Neuron (in vitro differentiated cells): ENCODE results near the gene SLC35E3.
A peak's percentile ranks its signal among the peaks of the same experiment; 100 is the strongest.
"Not testable (repeated sequence)": the region's sequence is repeated elsewhere in the genome, so short reads cannot be mapped to it uniquely, and the experiment has no call there.

Source experiments
- H2AFZ ChIP-seq: one replicate; pipeline ENCODE4 v1.6.1; 2013; ENCODE audit warnings: low read depth, mild to moderate bottlenecking, inconsistent platforms, low read length, moderate library complexity
- H3K27me3 ChIP-seq: one replicate; pipeline ENCODE4 v1.6.1; 2013; ENCODE audit warnings: low read length; ENCODE audit not compliant: insufficient read depth
- H3K36me3 ChIP-seq: one replicate; pipeline ENCODE4 v1.6.1; 2013; ENCODE audit warnings: low read length; ENCODE audit not compliant: insufficient read depth
- H3K4me1 ChIP-seq: one replicate; pipeline ENCODE4 v1.6.1; 2013; ENCODE audit warnings: low read length; ENCODE audit not compliant: insufficient read depth
- H3K4me3 ChIP-seq: 2 replicates; pipeline ENCODE4 v1.5.1; 2013; ENCODE audit warnings: mild to moderate bottlenecking, low read length, moderate library complexity
- H3K9me3 ChIP-seq: one replicate; pipeline ENCODE4 v1.6.1; 2013; ENCODE audit warnings: low read length

The SLC35E3 gene

DNA sequence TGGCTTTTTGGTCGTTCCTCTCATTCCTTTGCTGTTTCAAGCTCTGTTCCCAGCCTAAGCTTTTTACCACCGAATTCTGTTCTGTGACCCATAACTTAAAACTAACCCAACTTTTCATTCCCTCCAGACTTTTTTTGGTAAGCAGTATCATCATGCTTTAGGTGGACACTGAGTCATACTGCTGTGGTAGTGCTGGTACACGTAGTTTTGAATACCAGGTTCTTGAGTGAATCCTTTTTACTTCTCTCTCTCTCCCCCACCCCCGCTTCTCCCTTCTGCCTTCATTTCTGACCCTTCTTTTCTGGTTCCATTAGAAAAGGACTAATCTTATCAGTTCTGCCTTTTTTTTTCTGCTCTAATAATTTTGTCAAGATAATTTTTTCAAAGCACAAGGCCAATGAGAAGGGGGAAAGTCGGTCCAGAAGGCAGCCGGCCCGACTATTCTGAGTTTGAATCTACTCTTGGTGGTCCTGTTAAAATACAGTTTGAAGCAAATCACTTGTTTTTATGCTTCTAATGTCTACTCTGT is 59.7 kb downstream of the SLC35E3 start:
- H3K4me3 ChIP-seq: no peak overlapping the region
- no peaks in the 10 kb centered on the region for H3K9me3 ChIP-seq
- no peak overlapping the region for H2AFZ ChIP-seq
- H3K27me3 ChIP-seq: no peaks in the 10 kb centered on the region
- peaks cover 9% of the 10 kb centered on the region for H3K36me3 ChIP-seq
- H3K4me1 ChIP-seq: no peaks in the 10 kb centered on the region

DNA sequence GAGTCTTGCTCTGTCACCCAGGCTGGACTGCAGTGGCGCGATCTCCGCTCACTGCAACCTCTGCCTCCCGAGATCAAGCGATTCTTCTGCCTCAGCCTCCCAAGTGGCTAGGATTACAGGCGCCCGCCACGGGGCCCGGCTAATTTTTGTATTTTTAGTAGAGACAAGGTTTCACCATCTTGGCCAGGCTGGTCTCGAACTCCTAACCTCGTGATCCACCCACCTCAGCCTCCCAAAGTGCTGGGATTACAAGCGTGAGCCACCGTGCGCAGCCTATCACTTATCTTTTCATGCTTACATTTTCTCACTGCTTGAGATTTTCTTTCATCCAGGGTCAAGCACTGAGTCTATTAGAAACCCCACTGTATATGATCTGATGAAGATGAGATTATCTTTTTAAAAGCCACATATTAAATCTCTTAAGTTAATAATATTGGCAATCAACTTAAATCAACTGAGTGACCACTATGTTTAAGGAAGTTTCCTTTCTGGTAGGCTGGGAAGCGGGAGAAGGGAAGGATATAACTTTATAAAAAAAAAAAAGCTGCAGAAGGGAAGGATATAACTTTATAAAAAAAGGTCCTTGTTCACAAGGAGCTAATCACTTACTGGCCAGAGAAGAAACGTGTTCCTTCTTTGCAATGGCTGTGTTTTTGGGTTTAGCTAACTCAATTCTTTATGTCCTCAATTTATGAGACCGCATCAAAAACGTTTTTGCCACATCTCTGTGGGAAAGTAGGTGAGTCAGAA is 60.7 kb downstream of the SLC35E3 start:
- peak overlapping the region; percentile 83 for H2AFZ ChIP-seq
- peaks cover 16% of the 10 kb centered on the region for H3K36me3 ChIP-seq
- peak overlapping the region; percentile 65 for H3K4me3 ChIP-seq
- H3K9me3 ChIP-seq: no peaks in the 10 kb centered on the region
- H3K4me1 ChIP-seq: peaks cover 1% of the 10 kb centered on the region
- H3K27me3 ChIP-seq: no peaks in the 10 kb centered on the region

DNA sequence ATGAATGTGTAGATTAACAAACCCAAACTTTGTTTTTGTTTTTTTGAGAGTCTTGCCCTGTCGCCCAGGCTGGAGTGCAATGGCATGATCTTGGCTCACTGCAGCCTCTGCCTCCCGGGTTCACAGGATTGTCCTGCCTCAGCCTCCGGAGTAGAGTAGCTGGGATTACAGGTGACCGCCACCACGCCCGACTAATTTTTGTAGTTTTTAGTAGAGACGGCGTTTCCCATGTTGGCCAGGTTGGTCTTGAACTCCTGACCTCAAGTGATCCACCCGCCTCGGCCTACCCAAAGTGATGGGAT is 61.2 kb downstream of the SLC35E3 start:
- not testable (repeated sequence) for H3K4me1 ChIP-seq, H3K27me3 ChIP-seq, H3K9me3 ChIP-seq
- Histone ChIP-seq H3K4me3 (peak overlapping the region; percentile 65), H2AFZ (peak overlapping the region; percentile 83), H3K36me3 (peaks cover 19% of the 10 kb centered on the region)

DNA sequence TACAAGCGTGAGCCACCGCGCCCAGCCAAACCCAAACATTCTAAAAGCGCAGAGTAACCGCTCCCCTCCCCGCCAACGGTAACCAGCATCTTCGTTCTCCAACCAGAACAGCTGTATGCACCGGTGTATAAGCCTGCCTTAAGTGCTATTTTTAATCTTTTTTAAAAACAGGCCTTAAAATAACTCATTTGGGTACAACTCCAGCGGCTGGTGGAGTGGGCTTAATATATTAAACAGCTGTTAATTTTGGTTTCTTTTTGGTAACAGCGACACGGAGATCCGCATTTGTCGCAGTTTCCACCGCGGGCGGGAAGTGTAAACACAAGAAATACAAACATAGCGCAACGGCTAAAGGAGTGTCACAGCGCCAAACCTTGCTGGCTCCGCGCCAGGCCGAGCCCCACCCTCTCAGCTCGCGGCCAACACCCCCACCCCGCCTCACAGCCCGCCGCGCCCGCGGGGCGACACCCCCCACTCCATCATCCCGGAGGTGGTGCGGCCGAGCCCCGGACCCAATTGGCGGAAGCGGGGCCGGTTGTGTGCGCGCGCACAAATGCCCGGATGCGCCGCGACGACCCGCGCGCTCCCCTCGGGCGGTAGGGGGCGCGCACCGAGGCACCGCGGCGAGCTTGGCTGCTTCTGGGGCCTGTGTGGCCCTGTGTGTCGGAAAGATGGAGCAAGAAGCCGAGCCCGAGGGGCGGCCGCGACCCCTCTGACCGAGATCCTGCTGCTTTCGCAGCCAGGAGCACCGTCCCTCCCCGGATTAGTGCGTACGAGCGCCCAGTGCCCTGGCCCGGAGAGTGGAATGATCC is 61.8 kb downstream of the SLC35E3 start, which contains the start of gene MDM2:
Gene MDM2, plus strand, starts transcription at position 602 of the 812 bp plus-strand sequence. CDS start 301 bp downstream, outside the sequence.
- no peaks in the 10 kb centered on the region for H3K9me3 ChIP-seq
- H3K4me1 ChIP-seq: peaks cover 6% of the 10 kb centered on the region
- H2AFZ ChIP-seq: peak within 1 kb of the TSS; percentile 83
- peak within 1 kb of the TSS; percentile 65 for H3K4me3 ChIP-seq
- H3K27me3 ChIP-seq: no peaks in the 10 kb centered on the region
- peaks cover 25% of the 10 kb centered on the region for H3K36me3 ChIP-seq

DNA sequence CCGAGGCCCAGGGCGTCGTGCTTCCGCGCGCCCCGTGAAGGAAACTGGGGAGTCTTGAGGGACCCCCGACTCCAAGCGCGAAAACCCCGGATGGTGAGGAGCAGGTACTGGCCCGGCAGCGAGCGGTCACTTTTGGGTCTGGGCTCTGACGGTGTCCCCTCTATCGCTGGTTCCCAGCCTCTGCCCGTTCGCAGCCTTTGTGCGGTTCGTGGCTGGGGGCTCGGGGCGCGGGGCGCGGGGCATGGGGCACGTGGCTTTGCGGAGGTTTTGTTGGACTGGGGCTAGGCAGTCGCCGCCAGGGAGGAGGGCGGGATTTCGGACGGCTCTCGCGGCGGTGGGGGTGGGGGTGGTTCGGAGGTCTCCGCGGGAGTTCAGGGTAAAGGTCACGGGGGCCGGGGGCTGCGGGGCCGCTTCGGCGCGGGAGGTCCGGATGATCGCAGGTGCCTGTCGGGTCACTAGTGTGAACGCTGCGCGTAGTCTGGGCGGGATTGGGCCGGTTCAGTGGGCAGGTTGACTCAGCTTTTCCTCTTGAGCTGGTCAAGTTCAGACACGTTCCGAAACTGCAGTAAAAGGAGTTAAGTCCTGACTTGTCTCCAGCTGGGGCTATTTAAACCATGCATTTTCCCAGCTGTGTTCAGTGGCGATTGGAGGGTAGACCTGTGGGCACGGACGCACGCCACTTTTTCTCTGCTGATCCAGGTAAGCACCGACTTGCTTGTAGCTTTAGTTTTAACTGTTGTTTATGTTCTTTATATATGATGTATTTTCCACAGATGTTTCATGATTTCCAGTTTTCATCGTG is 62.6 kb downstream of the SLC35E3 start:
- peak overlapping the region; percentile 65 for H3K4me3 ChIP-seq
- no peaks in the 10 kb centered on the region for H3K9me3 ChIP-seq
- H2AFZ ChIP-seq: peak overlapping the region; percentile 83
- peaks cover 33% of the 10 kb centered on the region for H3K36me3 ChIP-seq
- no peaks in the 10 kb centered on the region for H3K27me3 ChIP-seq
- H3K4me1 ChIP-seq: peaks cover 6% of the 10 kb centered on the region

DNA sequence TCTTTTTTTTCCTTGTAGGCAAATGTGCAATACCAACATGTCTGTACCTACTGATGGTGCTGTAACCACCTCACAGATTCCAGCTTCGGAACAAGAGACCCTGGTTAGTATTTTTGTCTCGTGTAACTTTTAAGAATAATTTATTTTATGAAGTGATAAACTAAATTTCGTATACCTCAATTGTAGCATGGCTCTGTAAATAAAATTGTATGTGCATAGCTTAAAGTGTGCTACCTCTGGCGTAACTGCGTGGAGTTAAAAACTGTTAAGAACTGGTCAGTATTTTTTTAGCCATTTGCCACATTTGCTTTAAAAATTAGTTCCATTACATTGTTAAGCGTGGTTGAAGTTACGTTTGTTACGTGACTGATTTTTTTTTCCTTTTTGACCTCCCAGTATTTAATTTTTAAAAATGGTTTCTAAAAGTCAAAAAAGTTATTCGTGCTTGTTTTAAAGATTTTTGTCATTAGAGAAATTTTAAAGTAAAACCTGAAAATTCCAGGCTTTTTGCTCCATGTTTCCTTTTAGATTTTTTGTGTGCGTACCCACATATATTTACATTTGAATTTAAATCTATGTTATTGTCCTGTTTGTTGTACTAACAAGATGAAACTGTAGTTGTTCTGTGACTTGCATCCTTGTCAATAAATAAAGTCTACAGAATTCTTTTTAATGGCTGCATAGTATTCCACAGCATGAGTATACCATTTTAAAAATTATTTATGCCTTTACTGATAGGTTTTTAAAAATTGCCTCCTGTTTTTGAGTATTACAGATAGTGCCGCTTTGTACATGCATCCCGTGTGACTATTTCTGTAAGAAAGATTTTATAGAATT is 63.4 kb downstream of the SLC35E3 start:
- peak overlapping the region; percentile 65 for H3K4me3 ChIP-seq
- no peaks in the 10 kb centered on the region for H3K27me3 ChIP-seq
- H3K4me1 ChIP-seq: peaks cover 8% of the 10 kb centered on the region
- peaks cover 41% of the 10 kb centered on the region for H3K36me3 ChIP-seq
- H3K9me3 ChIP-seq: no peaks in the 10 kb centered on the region
- no peak overlapping the region for H2AFZ ChIP-seq

DNA sequence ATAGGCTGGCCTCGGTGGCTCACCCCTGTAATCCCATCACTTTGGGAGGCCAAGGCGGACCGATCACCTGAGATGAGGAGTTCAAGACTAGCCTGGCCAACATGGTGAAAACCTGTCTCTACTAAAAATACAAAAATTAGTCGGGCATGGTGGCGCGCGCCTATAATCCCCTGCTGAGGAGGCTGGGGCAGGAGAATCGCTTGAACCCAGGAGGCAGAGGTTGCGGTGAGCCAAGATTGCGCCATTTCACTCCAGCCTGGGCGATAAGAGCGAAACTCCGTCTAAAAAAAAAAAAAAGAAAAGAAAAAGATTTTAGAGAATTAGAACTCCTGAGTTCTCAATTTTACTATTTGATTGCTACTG is 64.0 kb downstream of the SLC35E3 start:
- not testable (repeated sequence) for H3K9me3 ChIP-seq, H2AFZ ChIP-seq, H3K27me3 ChIP-seq
- H3K4me3 ChIP-seq: peak overlapping the region; percentile 65
- H3K36me3 ChIP-seq: peaks cover 47% of the 10 kb centered on the region
- H3K4me1 ChIP-seq: peaks cover 11% of the 10 kb centered on the region

DNA sequence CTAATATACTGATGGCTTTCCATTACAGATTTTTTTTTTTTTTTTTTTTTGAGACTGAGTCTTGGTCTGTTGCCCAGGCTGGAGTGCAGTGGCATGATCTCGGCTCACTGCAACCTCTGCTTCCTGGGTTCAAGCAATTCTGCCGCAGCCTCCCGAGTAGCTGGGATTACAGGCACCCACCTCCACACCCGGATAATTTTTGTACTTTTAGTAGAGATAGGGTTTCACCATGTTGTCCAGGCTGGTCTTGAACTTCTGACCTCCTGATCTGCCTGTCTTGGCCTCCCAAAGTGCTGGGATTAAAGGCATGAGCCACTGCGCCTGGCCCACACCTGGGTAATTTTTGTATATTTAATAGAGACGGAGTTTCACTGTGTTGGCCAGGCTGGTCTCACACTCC is 65.6 kb downstream of the SLC35E3 start:
- Histone ChIP-seq H3K36me3 (peaks cover 62% of the 10 kb centered on the region), H3K4me1 (peaks cover 11% of the 10 kb centered on the region), H3K4me3 (peak overlapping the region; percentile 65)
- not testable (repeated sequence) for H3K9me3 ChIP-seq, H3K27me3 ChIP-seq, H2AFZ ChIP-seq

DNA sequence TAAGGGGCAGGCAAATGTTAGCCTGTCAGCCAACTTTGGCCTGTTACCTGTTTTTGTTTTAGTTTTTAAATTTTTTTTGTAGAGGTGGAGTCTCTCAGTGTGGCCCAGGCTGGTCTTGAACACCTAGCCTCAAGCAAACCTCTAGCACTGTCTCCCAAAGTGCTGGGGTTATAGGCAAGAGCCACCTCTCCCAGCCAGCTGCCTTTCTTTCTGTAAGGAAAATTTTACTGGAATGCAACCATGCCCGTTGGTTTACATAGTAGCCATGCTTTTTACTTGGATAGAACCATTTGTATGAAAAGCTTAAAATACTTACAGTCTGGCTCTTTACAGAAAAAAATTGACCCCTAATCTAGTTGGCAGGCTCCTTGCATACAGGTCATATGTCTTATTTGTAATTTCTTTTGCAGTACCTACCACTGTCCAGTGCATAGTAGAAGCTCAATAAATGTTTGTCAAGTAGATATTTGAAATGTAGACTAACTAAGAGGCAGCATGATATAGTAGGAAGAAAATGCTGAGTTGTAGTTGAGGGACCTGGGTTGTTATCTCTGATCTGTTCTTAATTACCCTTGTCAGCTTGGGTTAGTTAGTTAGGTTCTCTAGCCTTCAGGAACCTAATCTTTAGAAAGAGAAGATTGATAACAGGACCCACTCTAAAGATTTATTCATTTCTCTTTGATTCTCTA is 66.7 kb downstream of the SLC35E3 start:
- H3K36me3 ChIP-seq: peaks cover 71% of the 10 kb centered on the region
- peak overlapping the region; percentile 65 for H3K4me3 ChIP-seq
- H3K9me3 ChIP-seq: no peaks in the 10 kb centered on the region
- peaks cover 11% of the 10 kb centered on the region for H3K4me1 ChIP-seq
- no peak overlapping the region for H2AFZ ChIP-seq
- H3K27me3 ChIP-seq: no peaks in the 10 kb centered on the region

DNA sequence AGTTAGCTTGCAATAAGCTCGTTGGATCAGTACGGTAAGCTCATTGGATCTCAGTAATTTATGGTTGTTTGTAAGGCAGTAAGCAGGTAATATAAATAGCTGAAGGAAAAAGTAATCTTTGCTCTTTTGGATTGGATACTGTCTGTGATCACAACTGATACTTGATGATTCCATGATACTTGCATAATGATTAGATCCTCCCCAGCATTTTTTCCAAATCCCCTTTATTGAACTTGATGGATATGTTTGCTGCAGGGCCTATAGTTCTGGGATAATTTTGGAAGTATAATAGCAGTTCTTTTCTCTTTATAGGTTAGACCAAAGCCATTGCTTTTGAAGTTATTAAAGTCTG is 67.2 kb downstream of the SLC35E3 start:
- peak overlapping the region; percentile 65 for H3K4me3 ChIP-seq
- peaks cover 11% of the 10 kb centered on the region for H3K4me1 ChIP-seq
- peaks cover 76% of the 10 kb centered on the region for H3K36me3 ChIP-seq
- no peaks in the 10 kb centered on the region for H3K9me3 ChIP-seq
- no peaks in the 10 kb centered on the region for H3K27me3 ChIP-seq
- H2AFZ ChIP-seq: no peak overlapping the region

DNA sequence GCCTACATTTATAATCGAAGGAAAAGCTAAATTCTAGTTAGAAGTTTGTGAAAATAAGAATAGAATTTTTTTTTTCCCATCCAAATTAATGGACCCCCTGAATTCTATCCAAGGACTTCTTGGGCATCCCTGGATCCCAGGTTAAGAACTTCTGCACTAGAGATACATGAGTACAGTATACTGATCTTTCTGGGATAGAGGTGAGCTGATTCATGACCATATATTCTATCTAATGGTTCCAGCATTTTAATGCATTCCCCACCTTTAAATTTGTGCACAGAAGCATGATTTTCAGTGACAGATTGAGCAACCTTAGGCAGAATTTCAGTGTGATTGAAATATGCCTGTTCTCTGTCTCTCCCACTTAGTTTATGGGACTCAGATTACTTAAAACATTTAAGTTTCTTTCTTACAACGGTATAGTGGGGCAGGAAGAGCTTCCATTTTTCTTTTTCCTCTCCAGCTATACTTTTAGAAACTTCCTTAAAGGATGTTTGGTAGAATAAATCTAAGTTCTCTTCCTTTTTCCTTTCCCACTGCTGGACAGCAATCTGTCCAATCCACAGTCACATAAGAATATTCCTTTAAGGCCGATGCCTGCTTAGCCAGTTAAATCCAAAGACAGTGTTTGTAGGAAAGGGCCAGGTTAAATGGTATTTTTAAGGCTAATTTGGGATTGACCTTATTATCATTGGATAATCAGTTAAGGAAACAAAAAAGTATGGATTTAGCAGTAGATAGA is 68.7 kb downstream of the SLC35E3 start:
- no peaks in the 10 kb centered on the region for H3K9me3 ChIP-seq
- no peak overlapping the region for H2AFZ ChIP-seq
- H3K27me3 ChIP-seq: no peaks in the 10 kb centered on the region
- peaks cover 11% of the 10 kb centered on the region for H3K4me1 ChIP-seq
- H3K4me3 ChIP-seq: peak overlapping the region; percentile 11
- H3K36me3 ChIP-seq: peaks cover 86% of the 10 kb centered on the region
